K562 (cell line): ENCODE results near the gene TMEM39B. TPM values are rescaled to one million over a fixed set of nuclear protein-coding genes. Genes with fewer than 3 reads are reported as not detected.

Experiments used
- ATAC-seq: fragments of 200-7000 bp; cut with Tn5 transposase; 3 replicates; pipeline ENCODE4 v1.9.1; 2020; ENCODE audit warnings: moderate library complexity
- BruUV-seq: library from RNA; stranded (reverse); fragments of 400-500 nt; replicated peaks from 2 replicates; lab custom pipeline; 2021; lab: Mats Ljungman, UMichigan
- CTCF ChIA-PET: fragments of 300-600 bp; formaldehyde crosslinking; extraction: SDS; loops from one replicate; lab custom pipeline; 2021; ENCODE audit warnings: low intra/inter-chr PET ratio; lab: Yijun Ruan, JAX
- POLR2A ChIA-PET: fragments of 300-600, 350-650 bp; sonication (Branson Sonifier 250); formaldehyde crosslinking; extraction: SDS; loops from one replicate; lab custom pipeline; 2021; ENCODE audit warnings: antibody characterized with exemption, inconsistent platforms; lab: Yijun Ruan, JAX
- DNase-seq, 4 experiments: peaks; one replicate each; pipeline versions ENCODE4 v3.0.0 to v3.0.0-alpha.2; 2011 to 2018; ENCODE audit warnings: low spot score in 3 of 4, mixed read lengths in 3 of 4; ENCODE audit errors: extremely low read depth in 1 of 4
- FAIRE-seq: peaks from 2 replicates; lab custom pipeline; 2011; peaks lifted over from hg19 to GRCh38; lab: Jason Lieb, UNC
- H2AFZ ChIP-seq: 2 replicates; pipeline ENCODE4 v1.6.0; 2011; ENCODE audit warnings: low read depth, low read length, control low read depth, inconsistent platforms
- H3K27ac ChIP-seq: fragments of 200-600 bp; 3 replicates; pipeline ENCODE4 v1.8.0; 2011; ENCODE audit warnings: low read depth, mild to moderate bottlenecking, control low read depth, inconsistent platforms, low read length, moderate library complexity, mixed read lengths; ENCODE audit errors: extremely low read depth
- H3K27me3 ChIP-seq, 2 experiments: fragments of 300-600 bp in 1 of 2; 2 replicates in 1 of 2; 3 replicates in 1 of 2; pipeline versions ENCODE4 v1.6.0 to v1.8.0; 2011; ENCODE audit warnings: inconsistent platforms in 2 of 2, low read length in 2 of 2, mild to moderate bottlenecking in 1 of 2, mixed read lengths in 1 of 2, moderate library complexity in 1 of 2; ENCODE audit not compliant: control insufficient read depth in 2 of 2, insufficient read depth in 2 of 2
- H3K36me3 ChIP-seq: fragments of 300-600 bp; 3 replicates; pipeline ENCODE4 v1.8.0; 2011; ENCODE audit warnings: mild to moderate bottlenecking, low read length, inconsistent platforms; ENCODE audit not compliant: control insufficient read depth, insufficient read depth
- H3K4me1 ChIP-seq, 2 experiments: fragments of 200-600 bp in 1 of 2; replicated peaks in 1 of 2; 2 replicates in 1 of 2; 3 replicates in 1 of 2; pipeline versions ENCODE4 v1.5.1 to v1.8.0; 2011; ENCODE audit warnings: inconsistent platforms in 2 of 2, low read length in 2 of 2, mild to moderate bottlenecking in 1 of 2, mixed read lengths in 1 of 2, moderate library complexity in 1 of 2; ENCODE audit not compliant: control insufficient read depth in 2 of 2, insufficient read depth in 2 of 2
- H3K4me2 ChIP-seq: 2 replicates; pipeline ENCODE4 v1.6.1; 2011; ENCODE audit warnings: low read length, control low read depth, inconsistent platforms, mixed read lengths; ENCODE audit not compliant: insufficient read depth
- H3K4me3 ChIP-seq: fragments of 200-600 bp; sonication (generic), shearing (Covaris generic); 2 replicates; pipeline ENCODE4 v1.5.1; 2016; ENCODE audit warnings: control low read depth, inconsistent platforms
- H3K79me2 ChIP-seq: fragments of 200-600 bp; 3 replicates; pipeline ENCODE4 v1.8.0; 2011; ENCODE audit warnings: low read length, inconsistent platforms; ENCODE audit not compliant: control insufficient read depth, insufficient read depth
- H3K9ac ChIP-seq, 2 experiments: 2 replicates each; pipeline versions ENCODE4 v1.6.0 to v1.6.1; 2011; ENCODE audit warnings: low read depth in 2 of 2, low read length in 2 of 2, control low read depth in 1 of 2, inconsistent platforms in 1 of 2, mild to moderate bottlenecking in 1 of 2, mixed read lengths in 1 of 2; ENCODE audit not compliant: insufficient read depth in 1 of 2
- H3K9me1 ChIP-seq: one replicate; pipeline ENCODE4 v1.6.0; 2011; ENCODE audit warnings: inconsistent platforms, mild to moderate bottlenecking, low read length, moderate library complexity; ENCODE audit not compliant: control insufficient read depth, insufficient read depth
- H3K9me3 ChIP-seq: replicated peaks from 2 replicates; pipeline ENCODE4 v1.5.1; 2011; ENCODE audit warnings: low read depth, low read length, inconsistent platforms; ENCODE audit not compliant: control insufficient read depth, insufficient read depth
- H4K20me1 ChIP-seq: replicated peaks from 2 replicates; pipeline ENCODE4 v1.6.1; 2011; ENCODE audit warnings: low read length, inconsistent platforms, mixed read lengths; ENCODE audit not compliant: control insufficient read depth, insufficient read depth
- DIDO1 ChIP-seq: fragments of 450-650 bp; IDR thresholded peaks from 2 replicates; pipeline ENCODE4 v1.6.1; 2016; ENCODE audit warnings: low read depth, missing biosample characterization, missing genetic modification characterization
- ELK1 ChIP-seq: sonication (generic); formaldehyde crosslinking; IDR thresholded peaks from 2 replicates; pipeline ENCODE4 v1.8.1; 2022; ENCODE audit warnings: missing genetic modification reagents
- ERF ChIP-seq: fragments of 450-650 bp; formaldehyde crosslinking; IDR thresholded peaks from 2 replicates; pipeline ENCODE4 v1.4.0; 2020; ENCODE audit warnings: mild to moderate bottlenecking, mixed read lengths
- GABPB2 ChIP-seq: fragments of 250-450 bp; sonication (Bioruptor Pico); conservative IDR thresholded peaks from 2 replicates; pipeline ENCODE4 v1.5.1; 2021; ENCODE audit warnings: mild to moderate bottlenecking
- KAT8 ChIP-seq: fragments of 450-650 bp; IDR thresholded peaks from 2 replicates; pipeline ENCODE4 v1.6.1; 2016; ENCODE audit warnings: low read depth, mild to moderate bottlenecking
- MEIS2 ChIP-seq: fragments of 450-650 bp; IDR thresholded peaks from 2 replicates; pipeline ENCODE4 v1.6.1; 2014; ENCODE audit warnings: mild to moderate bottlenecking; ENCODE audit not compliant: partially characterized antibody
- MLLT1 ChIP-seq, 2 experiments: fragments of 450-650 bp; IDR thresholded peaks; 2 replicates each; pipeline ENCODE4 v1.6.1; 2016
- NR4A1 ChIP-seq, 2 experiments: fragments of 250-450 bp in 1 of 2; fragments of 450-650 bp in 1 of 2; sonication (Bioruptor Pico) in 1 of 2; IDR thresholded peaks; 2 replicates each; pipeline versions ENCODE4 v1.4.0 to v1.6.1; 2016 to 2020; ENCODE audit warnings: mild to moderate bottlenecking in 2 of 2, missing compliant biosample characterization in 1 of 2, missing genetic modification characterization in 1 of 2, moderate library complexity in 1 of 2
- PKNOX1 ChIP-seq: fragments of 450-650 bp; IDR thresholded peaks from 2 replicates; pipeline ENCODE4 v1.6.1; 2016
- RBM14 ChIP-seq: fragments of 200-400 bp; formaldehyde crosslinking; IDR thresholded peaks from 2 replicates; pipeline ENCODE4 v1.6.1; 2018; ENCODE audit warnings: low read depth, mild to moderate bottlenecking, low read length, moderate library complexity, borderline replicate concordance; ENCODE audit not compliant: insufficient read depth
- THRAP3 ChIP-seq: fragments of 450-650 bp; IDR thresholded peaks from 2 replicates; pipeline ENCODE4 v1.6.1; 2016; ENCODE audit warnings: mild to moderate bottlenecking, inconsistent platforms, borderline replicate concordance
- ZBTB5 ChIP-seq: fragments of 450-650 bp; IDR thresholded peaks from 2 replicates; pipeline ENCODE4 v1.6.1; 2017; ENCODE audit warnings: antibody characterized with exemption
- ZC3H8 ChIP-seq: fragments of 450-650 bp; IDR thresholded peaks from 2 replicates; pipeline ENCODE4 v1.6.1; 2017
- ZEB2 ChIP-seq: fragments of 450-650 bp; IDR thresholded peaks from 2 replicates; pipeline ENCODE4 v1.6.1; 2016
- ZKSCAN8 ChIP-seq: fragments of 200-800 bp; sonication (Bioruptor generic); IDR thresholded peaks from 2 replicates; pipeline ENCODE4 v1.6.1; 2016; ENCODE audit warnings: missing genetic modification characterization, missing compliant biosample characterization
- ZNF551 ChIP-seq: fragments of 250-450 bp; sonication (Bioruptor Pico); IDR thresholded peaks from 2 replicates; pipeline ENCODE4 v1.5.0; 2021; ENCODE audit warnings: mild to moderate bottlenecking, moderate library complexity
- ZNF75A ChIP-seq: fragments of 450-650 bp; formaldehyde crosslinking; IDR thresholded peaks from 2 replicates; pipeline ENCODE4 v1.4.0; 2020; ENCODE audit warnings: mild to moderate bottlenecking
- ZNF76 ChIP-seq: fragments of 250-450 bp; sonication (Bioruptor Pico); IDR thresholded peaks from 2 replicates; pipeline ENCODE4 v1.4.0; 2020; ENCODE audit warnings: mild to moderate bottlenecking, moderate library complexity, borderline replicate concordance
- ZNF77 ChIP-seq: fragments of 250-450 bp; sonication (Bioruptor Pico); IDR thresholded peaks from 2 replicates; pipeline ENCODE4 v1.5.0; 2020
- WGBS: fragments of 100-300 bp; shearing (Covaris generic); methylation state at CpG from one replicate; pipeline ENCODE4 v1.1.6; 2016; ENCODE audit warnings: low coverage, mixed read lengths; ENCODE audit not compliant: insufficient coverage; ENCODE audit errors: missing lambda C conversion rate; 5-methylcytosine and 5-hydroxymethylcytosine counted together
- in situ Hi-C: fragments of 300-500 bp; cut with MboI; formaldehyde crosslinking; loops from 4 replicates; pipeline ENCODE4 v1.15.0; 2018; ENCODE audit warnings: inconsistent platforms, mixed read lengths
- intact Hi-C: fragments of 100-400 bp; cut with micrococcal nuclease; formaldehyde crosslinking; loops from 2 replicates; pipeline ENCODE4 v1.14.2; 2022
- polyA plus RNA-seq, 8 experiments: library from polyadenylated mRNA; depleted of rRNA in 4 of 8; stranded (reverse) in 5 of 8; unstranded in 3 of 8; fragments of >200 nt; fragmentation: Nextera tagmentation in 2 of 8; fragmentation: Illumina TruSeq in 1 of 8; extraction: Ambion mirVana in 2 of 8; extraction: Trizol in 1 of 8; gene quantifications; 2 replicates each; pipeline versions ENCODE4 v1.2.1 to v1.2.3, GENCODE V29; 2011 to 2014; ENCODE audit warnings: inconsistent platforms in 1 of 8, missing spikeins in 1 of 8
- total RNA-seq, 7 experiments: library from RNA; depleted of rRNA in 6 of 7; stranded (reverse); fragments of >200 nt in 6 of 7; fragmentation: Illumina TruSeq in 2 of 7; extraction: Trizol in 2 of 7; gene quantifications; 2 replicates each; pipeline versions ENCODE4 v1.2.1 to v1.2.3, GENCODE V29; 2011 to 2021; ENCODE audit warnings: low replicate concordance in 1 of 7

Gene TMEM39B
- total and polyA plus RNA-seq, 9 of the 15 experiments (the other 6 are each of a cell fraction or from before 2014, with no cell fraction given), result 0.92 to 28.5 (median 9.7) TPM

GRCh38 chr1:32125313-32125712 lies 52.6 kb downstream of the TMEM39B start:
- Histone ChIP-seq H3K4me3 (no peak overlapping the region), H3K4me1 (peaks cover 53 to 71% of the 10 kb centered on the region in 2 experiments), H2AFZ (no peak overlapping the region), H4K20me1 (peaks cover 23% of the 10 kb centered on the region), H3K9me1 (peaks cover 3% of the 10 kb centered on the region), H3K27ac (peak overlapping the region; percentile 41; the same call in 2 of the 3 replicates), H3K9me3 (no peaks in the 10 kb centered on the region), H3K36me3 (peaks cover 12% of the 10 kb centered on the region; the same call in 2 of the 3 replicates), H3K4me2 (no peak overlapping the region), H3K27me3 (no peaks in the 10 kb centered on the region), H3K79me2 (peaks cover 96% of the 10 kb centered on the region), H3K9ac (no peak overlapping the region; a peak in 1 of 4 replicates)
- in situ Hi-C loops, result no loop called here
- ChIA-PET POLR2A (interaction anchor here (0.6 to 12.5 kb wide), 3 partner anchors 9 to 53 kb away, joined by 3 to 209 read pairs (median 4); partner anchors contain the start of gene KPNA6), CTCF (no interaction called here)
- no TSS peak for BruUV-seq
- DNase-seq (no peak), ATAC-seq (no peak), FAIRE-seq (no peak)
- 66% methylated on average over 8 of the region's 8 CpGs for WGBS
- intact Hi-C loops, result loop anchor here (5.0 kb wide), 1 partner anchor 57 kb away; no protein-coding TSS in a partner anchor
- TF ChIP-seq ZNF76 (CRISPR knock-in tag), result no peak
- no peak for TF ChIP-seq ELK1 (CRISPR knock-in tag)
- no peak for TF ChIP-seq ZC3H8
- no peak for TF ChIP-seq KAT8
- no peak for TF ChIP-seq ZNF551 (CRISPR knock-in tag)
- TF ChIP-seq RBM14, result no peak
- TF ChIP-seq DIDO1, result no peak
- no peak for TF ChIP-seq ZNF77 (CRISPR knock-in tag)
- TF ChIP-seq ZBTB5, result no peak
- TF ChIP-seq ZKSCAN8 (CRISPR knock-in tag), result no peak
- no peak for TF ChIP-seq NR4A1 (CRISPR knock-in tag; IDR thresholded peaks at IDR 0.05)
- TF ChIP-seq NR4A1 (tag; IDR thresholded peaks at IDR 0.05), result no peak
- TF ChIP-seq THRAP3, result no peak
- no peak for TF ChIP-seq ERF (CRISPR knock-in tag)
- peak; percentile 67 for TF ChIP-seq PKNOX1
- peak; percentile 72 for TF ChIP-seq MEIS2
- TF ChIP-seq ZNF75A, result no peak
- no peak for TF ChIP-seq GABPB2
- no peak for TF ChIP-seq ZEB2
- TF ChIP-seq MLLT1 (IDR thresholded peaks at IDR 0.05), result peak in 1 of 2 experiments; percentile 60; a peak in 1 of 4 replicates
